OCI-LY1 (cell line): ENCODE measurements around the gene SLC25A28.

Source experiments
- H2AFZ ChIP-seq: fragments of 200-600 bp; sonication (generic), shearing (Covaris generic); 2 replicates; pipeline ENCODE4 v1.6.0; 2014; ENCODE audit warnings: antibody characterized with exemption, mild to moderate bottlenecking, low read length
- H3F3A ChIP-seq: fragments of 200-600 bp; sonication (generic), shearing (Covaris generic); 2 replicates; pipeline ENCODE4 v1.6.0; 2014; ENCODE audit warnings: mild to moderate bottlenecking, antibody characterized with exemption, low read length, moderate library complexity; ENCODE audit not compliant: insufficient read depth
- H3K27ac ChIP-seq: fragments of 200-600 bp; sonication (generic); 2 replicates; pipeline ENCODE4 v1.5.1; 2014; ENCODE audit warnings: low read length, mixed run types, mild to moderate bottlenecking, low read depth; ENCODE audit not compliant: poor library complexity, severe bottlenecking
- H3K27me3 ChIP-seq: fragments of 200-600 bp; sonication (generic); 2 replicates; pipeline ENCODE4 v1.6.0; 2014; ENCODE audit warnings: antibody characterized with exemption, mild to moderate bottlenecking, low read length, moderate library complexity; ENCODE audit not compliant: insufficient read depth
- H3K36me3 ChIP-seq: fragments of 200-600 bp; sonication (generic); 2 replicates; pipeline ENCODE4 v1.6.1; 2014; ENCODE audit warnings: mild to moderate bottlenecking, antibody characterized with exemption, low read length, moderate library complexity, mixed read lengths; ENCODE audit not compliant: insufficient read depth
- H3K4me1 ChIP-seq: fragments of 200-600 bp; sonication (generic); 2 replicates; pipeline ENCODE4 v1.5.1; 2014; ENCODE audit warnings: mild to moderate bottlenecking, low read length, moderate library complexity; ENCODE audit not compliant: insufficient read depth, severe bottlenecking
- H3K4me2 ChIP-seq: fragments of 200-600 bp; sonication (generic), shearing (Covaris generic); 2 replicates; pipeline ENCODE4 v1.6.1; 2014; ENCODE audit warnings: low read length
- H3K4me3 ChIP-seq: fragments of 200-600 bp; sonication (generic); 2 replicates; pipeline ENCODE4 v1.5.1; 2014; ENCODE audit warnings: low read length, low read depth, mild to moderate bottlenecking, mixed read lengths; ENCODE audit not compliant: poor library complexity, severe bottlenecking
- H3K79me2 ChIP-seq: fragments of 200-600 bp; shearing (Covaris generic); 2 replicates; pipeline ENCODE4 v1.6.1; 2016; ENCODE audit warnings: mixed run types, low read length, mixed read lengths; ENCODE audit not compliant: insufficient read depth
- H3K9ac ChIP-seq: fragments of 200-600 bp; sonication (generic), shearing (Covaris generic); 2 replicates; pipeline ENCODE4 v1.6.1; 2014; ENCODE audit warnings: mild to moderate bottlenecking, low read length, mixed read lengths
- H3K9me2 ChIP-seq: fragments of 200-600 bp; sonication (generic), shearing (Covaris generic); 2 replicates; pipeline ENCODE4 v1.6.1; 2014; ENCODE audit warnings: low read depth, mild to moderate bottlenecking, low read length, mixed read lengths
- H3K9me3 ChIP-seq: fragments of 200-600 bp; shearing (Covaris generic); 2 replicates; pipeline ENCODE4 v1.6.1; 2014; ENCODE audit warnings: low read length, mixed read lengths
- H4K20me1 ChIP-seq: fragments of 200-600 bp; sonication (generic), shearing (Covaris generic); 2 replicates; pipeline ENCODE4 v1.6.0; 2016; ENCODE audit warnings: mild to moderate bottlenecking, low read length; ENCODE audit not compliant: insufficient read depth
- CTCF ChIP-seq: fragments of 200-600 bp; sonication (generic), shearing (Covaris generic); IDR thresholded peaks from 2 replicates; pipeline ENCODE4 v1.5.1; 2017; ENCODE audit warnings: mild to moderate bottlenecking, antibody characterized with exemption, low read length, moderate library complexity, mixed read lengths
- EZH2 ChIP-seq: fragments of 200-600 bp; sonication (generic), shearing (Covaris generic); IDR thresholded peaks from 2 replicates; pipeline ENCODE4 v1.8.0; 2017; ENCODE audit warnings: borderline replicate concordance, mixed run types, mild to moderate bottlenecking, antibody characterized with exemption, low read length, moderate library complexity, mixed read lengths

Gene SLC25A28

GRCh38 chr10:99611326-99611725 is 8.9 kb downstream of the SLC25A28 start:
- Histone ChIP-seq H3K9me2 (no peaks in the 10 kb centered on the region), H3F3A (no peaks in the 10 kb centered on the region), H3K4me3 (no peak overlapping the region), H3K79me2 (no peaks in the 10 kb centered on the region), H2AFZ (no peak overlapping the region), H3K36me3 (peaks cover 14% of the 10 kb centered on the region), H3K9ac (no peak overlapping the region), H3K9me3 (no peaks in the 10 kb centered on the region), H3K4me1 (no peaks in the 10 kb centered on the region), H4K20me1 (no peaks in the 10 kb centered on the region), H3K4me2 (no peak overlapping the region), H3K27ac (no peak overlapping the region), H3K27me3 (no peaks in the 10 kb centered on the region)
- no peak for TF ChIP-seq CTCF
- no peak for TF ChIP-seq EZH2

- Histone ChIP-seq H3K36me3 (peaks cover 14% of the 10 kb centered on the region), H3F3A (no peaks in the 10 kb centered on the region), H3K4me3 (no peak overlapping the region), H2AFZ (no peak overlapping the region), H3K9me2 (no peaks in the 10 kb centered on the region), H3K9ac (no peak overlapping the region), H3K27me3 (no peaks in the 10 kb centered on the region), H3K9me3 (no peaks in the 10 kb centered on the region), H3K27ac (no peak overlapping the region), H3K79me2 (no peaks in the 10 kb centered on the region), H3K4me2 (no peak overlapping the region), H3K4me1 (no peaks in the 10 kb centered on the region), H4K20me1 (no peaks in the 10 kb centered on the region)
- TF ChIP-seq EZH2 (no peak), CTCF (no peak)
Measured at GRCh38 chr10:99610221-99610620, 10.0 kb downstream of the SLC25A28 start.

- Histone ChIP-seq H3K27ac (no peak overlapping the region), H3K9ac (no peak overlapping the region), H3K4me3 (no peak overlapping the region), H3K9me3 (no peaks in the 10 kb centered on the region), H3K36me3 (peaks cover 14% of the 10 kb centered on the region), H3K4me2 (no peak overlapping the region), H3F3A (no peaks in the 10 kb centered on the region), H3K79me2 (no peaks in the 10 kb centered on the region), H3K9me2 (no peaks in the 10 kb centered on the region), H3K27me3 (no peaks in the 10 kb centered on the region), H3K4me1 (no peaks in the 10 kb centered on the region), H2AFZ (no peak overlapping the region), H4K20me1 (no peaks in the 10 kb centered on the region)
- TF ChIP-seq CTCF (no peak), EZH2 (no peak)
Measured at GRCh38 chr10:99609186-99609585, 11.1 kb downstream of the SLC25A28 start.
